Activated T-cell treated with anti-CD3 and anti-CD28 coated beads, Interleukin-2, amount 50 U/mL, for 48 hours (primary cell): ENCODE measurements around the gene C22orf23.

ENCODE experiments used
- DNase-seq, 2 experiments: peaks; one replicate each; pipeline ENCODE4 v3.0.0-alpha.2; 2020

The C22orf23 gene

DNA sequence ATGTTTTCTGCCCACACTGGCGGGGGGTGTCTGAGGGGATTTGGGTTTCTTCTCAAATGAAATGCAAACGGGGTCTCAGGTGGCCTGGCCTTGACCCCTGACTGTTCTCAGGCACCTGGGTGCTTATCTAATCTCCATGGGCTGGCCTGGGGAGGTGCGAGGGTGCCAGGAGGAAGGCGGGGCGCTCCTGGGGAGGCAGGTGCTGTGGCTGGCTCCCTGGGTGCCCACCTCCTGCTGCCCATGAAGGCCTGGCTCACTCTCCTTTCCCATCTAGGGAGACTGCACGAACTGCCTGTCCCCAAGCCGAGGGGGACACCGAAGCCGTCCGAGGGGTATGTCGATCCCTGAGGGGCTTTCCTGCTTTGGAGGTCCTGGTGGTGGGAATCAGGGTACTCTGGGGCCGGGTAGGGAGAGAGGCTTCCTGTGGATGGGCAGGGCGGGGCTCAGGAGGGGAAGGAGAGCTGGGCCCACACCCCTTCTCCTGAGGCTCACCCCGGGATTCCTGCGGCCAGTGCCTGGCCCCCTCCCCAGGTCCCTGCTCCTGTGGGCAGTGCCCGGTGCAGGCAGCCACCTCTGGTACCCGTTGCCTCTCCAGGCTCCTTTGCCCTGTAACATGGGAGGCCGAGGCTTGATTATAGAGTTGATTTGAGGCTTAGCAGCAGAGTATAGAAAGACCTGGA, 28.9 kb downstream of the C22orf23 start:
- DNase-seq: no peak

DNA sequence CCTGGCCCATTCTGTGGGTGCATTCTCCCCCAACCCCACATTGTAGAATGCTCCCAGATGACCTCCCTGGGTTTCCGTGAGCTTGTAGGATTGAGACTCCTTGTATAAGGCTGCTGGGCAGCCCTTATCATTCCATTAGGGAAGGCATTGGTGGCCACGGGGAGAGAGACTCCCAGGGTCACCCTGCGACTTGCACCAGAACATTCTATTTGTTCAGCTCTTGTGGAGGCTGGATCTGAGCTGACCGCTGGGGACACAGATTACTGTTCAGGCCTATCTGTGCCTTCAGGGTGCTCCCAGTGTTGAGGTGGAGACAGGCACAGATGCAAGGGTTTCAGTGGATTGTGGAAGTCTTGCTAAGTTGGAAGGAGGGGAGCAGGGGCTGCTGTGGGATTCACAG, 29.5 kb downstream of the C22orf23 start:
- no peak for DNase-seq

DNA sequence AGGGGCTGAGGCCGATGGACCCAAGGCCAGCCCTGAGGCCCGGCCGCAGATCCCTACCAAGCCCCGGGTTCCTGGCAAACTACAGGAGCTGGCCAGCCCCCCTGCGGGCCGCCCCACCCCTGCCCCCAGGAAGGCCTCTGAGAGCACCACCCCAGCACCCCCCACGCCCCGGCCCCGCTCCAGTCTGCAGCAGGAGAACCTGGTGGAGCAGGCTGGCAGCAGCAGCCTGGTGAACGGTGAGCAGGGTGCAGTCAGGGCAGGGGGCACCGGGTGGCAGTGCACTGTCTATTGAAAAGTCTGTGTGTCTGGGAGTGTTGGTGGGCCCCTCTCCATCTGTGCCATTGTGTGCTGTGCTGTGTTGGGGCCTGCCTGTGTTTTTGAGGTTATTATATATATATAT, 31.2 kb downstream of the C22orf23 start:
- no peak for DNase-seq

GRCh38 chr22:37920126-37920525, 33.3 kb downstream of the C22orf23 start:
- no peak for DNase-seq

DNA sequence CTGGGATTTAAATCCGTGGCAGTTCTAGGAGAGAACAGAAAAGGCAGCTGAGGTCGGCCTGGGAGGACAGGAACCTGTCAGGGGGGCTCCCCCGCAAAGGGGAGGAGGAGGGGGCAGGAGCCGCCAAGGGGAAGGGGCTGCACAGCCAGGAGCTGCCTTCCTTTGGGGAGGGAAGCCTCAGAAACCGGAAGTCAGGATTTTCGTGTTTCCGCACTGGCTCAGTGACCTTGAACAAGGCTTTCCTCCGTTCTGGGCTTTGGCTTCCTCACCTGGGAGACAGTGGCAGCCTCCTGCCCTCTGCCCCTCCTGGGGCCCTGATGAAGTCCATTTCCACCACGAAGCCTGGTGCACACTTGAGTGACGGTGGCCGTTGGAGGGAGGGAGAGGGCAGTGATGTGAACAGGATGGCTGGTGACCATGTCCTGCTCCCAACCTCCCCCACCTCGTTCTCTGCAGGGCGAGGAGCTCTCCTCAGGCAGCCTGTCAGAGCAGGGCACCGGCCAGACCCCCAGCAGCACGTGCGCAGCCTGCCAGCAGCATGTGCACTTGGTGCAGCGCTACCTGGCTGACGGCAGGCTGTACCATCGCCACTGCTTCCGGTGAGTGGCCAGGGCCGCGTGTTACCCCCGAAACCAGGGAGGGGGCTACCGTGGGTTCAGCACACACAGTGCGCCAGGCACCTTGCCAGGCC, 34.7 kb downstream of the C22orf23 start:
- DNase-seq: no peak

- no peak for DNase-seq
Observed at GRCh38 chr22:37917874-37918548, 35.4 kb downstream of the C22orf23 start.

GRCh38 chr22:37916311-37916710, 37.1 kb downstream of the C22orf23 start:
- no peak for DNase-seq

DNA sequence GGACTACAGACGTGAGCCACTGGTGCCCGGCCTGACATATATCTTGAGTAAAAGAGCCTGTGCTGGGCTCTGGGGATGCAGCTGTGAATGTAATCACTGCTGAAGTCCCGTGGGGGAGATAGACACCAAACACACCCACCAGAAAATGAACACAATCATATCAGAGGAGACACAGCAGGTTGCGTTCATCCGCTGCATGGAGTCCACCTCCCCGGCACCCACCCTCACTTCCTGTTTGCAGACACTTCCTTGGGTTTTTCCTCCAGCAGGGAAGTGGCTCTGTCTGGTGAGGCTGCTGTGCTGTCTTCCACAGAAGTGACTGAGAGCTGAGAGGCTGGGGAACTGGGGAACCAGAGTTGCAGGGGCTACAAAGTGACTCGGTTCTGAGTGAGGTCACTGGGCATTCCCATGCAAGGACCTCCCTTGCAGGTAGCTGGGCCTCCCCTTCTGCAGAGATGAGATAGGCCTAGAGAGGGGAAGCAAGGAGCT, 40.1 kb downstream of the C22orf23 start:
- DNase-seq: no peak

- DNase-seq: no peak
Observed at GRCh38 chr22:37912171-37912570, 41.2 kb downstream of the C22orf23 start.

GRCh38 chr22:37911697-37912096, 41.7 kb downstream of the C22orf23 start:
- no peak for DNase-seq

GRCh38 chr22:37910890-37911672, 42.3 kb downstream of the C22orf23 start:
- no peak for DNase-seq

DNA sequence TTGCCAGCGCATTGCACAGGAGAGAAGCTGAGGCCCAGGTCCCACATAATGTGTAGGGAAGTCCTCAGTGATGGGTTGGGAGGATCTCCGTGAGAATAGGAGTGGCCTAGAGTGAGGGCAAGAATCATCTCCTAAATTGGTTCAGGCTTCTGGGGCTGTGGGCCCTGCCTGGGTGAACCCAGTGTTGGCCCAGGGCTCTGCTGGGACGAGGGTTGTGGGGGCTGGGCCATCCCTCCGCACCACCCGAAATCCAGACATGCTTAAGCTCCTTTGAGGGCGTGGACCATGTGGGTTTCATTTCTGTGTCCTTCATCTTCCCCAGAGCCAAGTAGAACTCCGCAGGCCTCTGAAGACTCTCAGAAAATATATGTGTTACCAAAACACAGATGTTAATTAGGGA, 43.6 kb downstream of the C22orf23 start:
- no peak for DNase-seq

GRCh38 chr22:37907036-37907954, 46.1 kb downstream of the C22orf23 start:
- DNase-seq: no peak

- DNase-seq: peak; percentile 50 to 63
Observed at GRCh38 chr22:37906364-37907008, 46.9 kb downstream of the C22orf23 start.

GRCh38 chr22:37905534-37906363, 47.7 kb downstream of the C22orf23 start, which contains the start of gene MICALL1:
Gene MICALL1 (plus strand): TSS chr22:37906297. CDS start chr22:37906423, 126 bp downstream.
- DNase-seq: peak; percentile 66 to 81

DNA sequence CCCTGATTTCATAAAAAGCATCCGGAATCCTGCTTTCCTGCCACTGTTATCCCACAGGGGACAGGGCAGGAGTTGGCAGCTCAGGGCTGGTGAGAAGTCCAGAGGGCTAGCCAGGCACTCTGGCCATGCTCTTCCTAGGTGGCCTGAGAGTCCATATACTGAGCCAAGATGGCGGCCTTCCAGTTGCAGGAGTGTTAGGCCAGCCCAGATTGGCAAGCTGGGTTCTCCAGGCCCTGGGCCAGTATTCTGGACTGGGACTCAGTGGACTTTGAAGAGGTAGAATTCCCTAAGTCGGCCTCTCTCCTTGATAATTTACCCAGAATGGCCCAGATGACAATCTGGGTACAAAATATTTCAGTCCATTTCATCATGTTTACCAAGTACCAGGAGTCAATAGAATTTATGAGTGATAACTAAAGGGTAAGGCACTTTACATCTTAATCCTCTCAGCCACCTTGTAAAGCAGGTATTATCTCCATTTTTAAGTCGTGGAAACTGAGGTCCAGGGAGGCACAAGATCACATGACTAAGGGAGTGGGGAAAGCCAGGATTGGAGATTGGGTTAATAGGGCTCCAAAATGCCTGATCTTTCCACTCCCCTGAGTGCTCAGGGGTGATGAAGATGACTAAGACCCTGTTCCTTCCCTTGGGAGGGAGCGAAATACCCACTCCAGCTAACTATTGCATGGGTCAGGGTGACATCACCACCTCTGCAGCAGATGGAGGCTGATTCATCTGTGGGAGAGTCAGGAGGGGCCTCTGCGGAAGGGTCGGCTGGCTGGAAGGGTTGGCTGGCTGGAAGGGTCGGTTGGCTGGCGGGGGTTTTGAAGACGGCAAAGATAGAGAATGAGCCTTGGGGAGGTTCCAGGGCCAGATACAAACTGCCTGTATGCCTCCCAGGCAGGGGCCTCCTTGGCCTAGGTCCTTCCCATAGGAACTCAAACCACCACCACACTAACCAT, 48.5 kb downstream of the C22orf23 start:
- peak; percentile 37 to 52 for DNase-seq

DNA sequence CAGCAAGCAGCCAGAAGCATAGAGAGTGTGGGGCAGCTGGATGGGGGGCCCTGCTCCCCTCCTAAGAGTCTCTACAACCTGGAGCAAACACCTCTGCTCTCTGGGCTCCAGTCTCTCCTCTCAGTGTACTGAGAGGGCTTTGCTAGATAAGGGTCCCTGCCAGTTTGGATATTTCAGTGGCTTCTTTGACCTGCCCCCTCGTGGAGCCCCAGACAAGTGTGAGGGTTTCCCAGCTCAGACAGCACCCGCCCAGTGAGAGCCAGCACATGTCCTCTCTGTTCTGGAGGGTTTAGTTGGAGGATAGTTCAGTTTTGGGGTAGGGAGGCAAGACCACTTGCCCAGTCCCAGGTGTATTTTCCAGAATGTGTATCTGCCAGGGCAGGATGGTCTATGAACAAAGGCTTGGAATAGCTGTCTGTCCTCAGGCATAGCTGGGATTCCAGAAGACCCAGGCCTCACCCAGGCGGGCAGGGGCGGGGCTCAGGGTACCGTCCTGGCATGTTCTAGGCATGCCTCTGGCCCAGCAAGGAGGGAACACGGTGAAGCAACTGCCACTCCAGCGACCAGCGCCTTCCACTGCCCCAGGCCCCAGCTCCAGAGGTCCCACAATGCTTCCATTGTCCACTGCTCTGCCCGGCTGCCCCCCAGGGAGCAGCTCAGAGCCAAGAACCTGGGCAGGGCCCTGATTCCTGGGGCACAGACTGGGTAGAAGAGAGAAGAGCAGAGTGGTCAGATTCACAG, 54.8 kb downstream of the C22orf23 start:
- DNase-seq: no peak

GRCh38 chr22:37897807-37898206, 55.6 kb downstream of the C22orf23 start:
- no peak for DNase-seq
